ENCODE measurements around the gene BBIP1. TPM values are rescaled to one million over a fixed set of nuclear protein-coding genes. Genes with fewer than 3 reads are reported as not detected.

Gene BBIP1
- total RNA-seq, 1 experiment from 2014 or later = 12.0 TPM

DNA sequence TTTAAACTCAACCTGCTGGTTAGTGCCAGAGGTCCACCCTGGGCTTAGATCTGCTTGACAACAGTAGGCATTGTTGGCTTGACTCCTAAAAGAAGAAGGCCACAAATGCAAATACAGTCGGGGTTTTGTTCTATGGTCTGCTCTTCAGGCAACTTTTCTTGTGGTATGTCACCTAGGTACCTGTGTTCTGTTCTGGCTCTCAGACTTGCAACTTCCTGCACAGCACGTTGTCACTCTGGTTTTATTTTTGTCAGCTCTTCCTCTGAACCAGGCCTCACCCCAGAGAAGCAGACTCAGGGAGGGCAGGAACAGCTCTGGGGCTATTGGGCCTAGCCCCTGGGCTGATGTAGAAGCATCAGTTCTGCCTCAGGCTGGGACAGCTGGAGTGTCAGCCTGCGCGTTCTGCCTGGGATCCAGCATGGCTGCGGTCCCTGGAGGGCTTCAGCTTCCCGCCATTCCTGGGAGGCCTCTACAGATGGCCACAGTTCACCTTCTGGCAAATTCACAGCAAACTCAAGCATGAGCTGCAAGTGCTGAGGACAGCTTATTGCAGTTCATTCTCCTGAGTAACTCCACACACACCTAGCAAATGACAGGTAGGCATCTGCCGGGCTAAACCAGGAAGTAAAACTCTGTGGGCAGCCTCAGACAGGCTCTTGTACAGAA, 58.3 kb downstream of the BBIP1 start:
- CTCF ChIA-PET = no interaction called here

GRCh38 chr10:110859973-110860376, 59.0 kb downstream of the BBIP1 start:
- no peak for DNase-seq
- Histone ChIP-seq H3K4me1 (ENCODE audit: insufficient read depth, low read length) (peaks cover 5% of the 10 kb centered on the region), H3K9ac (ENCODE audit: low read length) (no peak overlapping the region), H3K9me3 (ENCODE audit: low read length) (no peaks in the 10 kb centered on the region), H3K4me2 (ENCODE audit: low read length) (no peak overlapping the region), H3K36me3 (ENCODE audit: low read depth, low read length) (no peaks in the 10 kb centered on the region), H3K4me3 (ENCODE audit: low read length) (no peak overlapping the region), H4K20me1 (ENCODE audit: low read length) (no peaks in the 10 kb centered on the region), H3F3A (ENCODE audit: low read length, unreplicated experiment) (no peaks in the 10 kb centered on the region), H2AFZ (ENCODE audit: low read length) (no peak overlapping the region), H3K79me2 (ENCODE audit: low read length) (no peaks in the 10 kb centered on the region), H3K27me3 (ENCODE audit: low read length) (no peaks in the 10 kb centered on the region), H3K27ac (ENCODE audit: low read length) (no peak overlapping the region), H3K9me2 (replicated peaks; ENCODE audit: low read length) (no peaks in the 10 kb centered on the region)
- TF ChIP-seq, protein P1, sequence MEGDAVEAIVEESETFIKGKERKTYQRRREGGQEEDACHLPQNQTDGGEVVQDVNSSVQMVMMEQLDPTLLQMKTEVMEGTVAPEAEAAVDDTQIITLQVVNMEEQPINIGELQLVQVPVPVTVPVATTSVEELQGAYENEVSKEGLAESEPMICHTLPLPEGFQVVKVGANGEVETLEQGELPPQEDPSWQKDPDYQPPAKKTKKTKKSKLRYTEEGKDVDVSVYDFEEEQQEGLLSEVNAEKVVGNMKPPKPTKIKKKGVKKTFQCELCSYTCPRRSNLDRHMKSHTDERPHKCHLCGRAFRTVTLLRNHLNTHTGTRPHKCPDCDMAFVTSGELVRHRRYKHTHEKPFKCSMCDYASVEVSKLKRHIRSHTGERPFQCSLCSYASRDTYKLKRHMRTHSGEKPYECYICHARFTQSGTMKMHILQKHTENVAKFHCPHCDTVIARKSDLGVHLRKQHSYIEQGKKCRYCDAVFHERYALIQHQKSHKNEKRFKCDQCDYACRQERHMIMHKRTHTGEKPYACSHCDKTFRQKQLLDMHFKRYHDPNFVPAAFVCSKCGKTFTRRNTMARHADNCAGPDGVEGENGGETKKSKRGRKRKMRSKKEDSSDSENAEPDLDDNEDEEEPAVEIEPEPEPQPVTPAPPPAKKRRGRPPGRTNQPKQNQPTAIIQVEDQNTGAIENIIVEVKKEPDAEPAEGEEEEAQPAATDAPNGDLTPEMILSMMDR (conservative IDR thresholded peaks at IDR 0.05; ENCODE audit: low read depth, low read length) = no peak
- no peak for TF ChIP-seq EZH2phosphoT487 (IDR thresholded peaks at IDR 0.05; ENCODE audit: borderline replicate concordance, low read length)
- TF ChIP-seq EZH2 (IDR thresholded peaks at IDR 0.05; ENCODE audit: low read length, unreplicated experiment) = no peak
- ChIA-PET POLR2A (ENCODE audit: unreplicated experiment) (no interaction called here), CTCF (no interaction called here)
- intact Hi-C loops (cut with micrococcal nuclease) = no loop called here
- ATAC-seq = no peak
- BruUV-seq (replicated peaks) = no TSS peak

More for the DNA sequence above, 58.3 kb downstream of the BBIP1 start:
- Histone ChIP-seq H3K9me2 (replicated peaks; ENCODE audit: low read length) (no peaks in the 10 kb centered on the region), H3K36me3 (ENCODE audit: low read depth, low read length) (no peaks in the 10 kb centered on the region), H3K4me1 (ENCODE audit: insufficient read depth, low read length) (peaks cover 11% of the 10 kb centered on the region), H3K9me3 (ENCODE audit: low read length) (no peaks in the 10 kb centered on the region), H3K4me2 (ENCODE audit: low read length) (no peak overlapping the region), H3K27me3 (ENCODE audit: low read length) (no peaks in the 10 kb centered on the region), H3K27ac (ENCODE audit: low read length) (no peak overlapping the region), H3F3A (ENCODE audit: low read length, unreplicated experiment) (no peaks in the 10 kb centered on the region), H3K79me2 (ENCODE audit: low read length) (no peaks in the 10 kb centered on the region), H3K9ac (ENCODE audit: low read length) (no peak overlapping the region), H4K20me1 (ENCODE audit: low read length) (no peaks in the 10 kb centered on the region), H3K4me3 (ENCODE audit: low read length) (no peak overlapping the region), H2AFZ (ENCODE audit: low read length) (no peak overlapping the region)
- POLR2A ChIA-PET (ENCODE audit: unreplicated experiment) = no interaction called here
- no TSS peak for BruUV-seq (replicated peaks)
- DNase-seq (no peak), ATAC-seq (no peak)
- intact Hi-C loops (cut with micrococcal nuclease) = no loop called here
- TF ChIP-seq EZH2 (IDR thresholded peaks at IDR 0.05; ENCODE audit: low read length, unreplicated experiment) = no peak
- TF ChIP-seq, protein P1 (conservative IDR thresholded peaks at IDR 0.05; ENCODE audit: low read depth, low read length) = no peak
- TF ChIP-seq EZH2phosphoT487 (IDR thresholded peaks at IDR 0.05; ENCODE audit: borderline replicate concordance, low read length) = no peak

DNA sequence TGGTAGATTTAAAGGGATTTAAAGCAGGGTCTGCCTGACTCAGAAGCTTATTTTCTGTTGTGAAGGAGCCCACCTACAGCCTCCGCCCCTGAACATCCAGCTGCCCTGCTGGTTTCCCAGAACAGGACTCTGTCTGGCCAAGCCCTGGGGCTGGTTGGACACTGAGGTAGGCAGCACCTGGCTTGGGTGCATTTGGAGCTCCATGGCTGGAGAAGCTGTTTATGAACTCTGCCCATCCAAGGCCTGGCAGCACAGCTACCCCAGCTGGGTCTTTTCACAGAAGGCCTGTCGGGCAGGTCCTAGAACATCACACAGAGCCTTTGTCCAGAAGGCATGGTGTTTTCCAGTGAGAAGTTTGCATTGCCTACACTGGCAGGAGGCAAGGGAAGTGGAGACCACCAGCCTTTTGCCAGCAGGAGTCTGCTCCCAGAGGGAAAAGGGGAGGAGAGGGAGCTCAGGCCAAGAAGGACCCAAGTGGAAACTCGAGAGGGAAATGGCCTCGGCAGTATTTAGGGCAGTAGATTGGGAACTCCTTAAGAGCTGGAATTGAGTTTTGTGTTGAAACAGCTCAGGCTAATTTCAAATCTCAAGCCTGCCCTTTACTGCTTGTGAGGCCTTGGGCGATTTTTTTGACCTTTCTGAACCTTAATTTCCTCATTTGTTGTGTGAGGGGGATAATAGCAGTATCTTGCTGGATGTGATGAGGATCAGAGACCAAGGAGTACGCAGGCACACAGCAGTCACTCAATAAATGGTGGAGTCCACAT, 59.6 kb downstream of the BBIP1 start:
- H3K36me3 ChIP-seq (ENCODE audit: low read depth, low read length) = no peaks in the 10 kb centered on the region
- no peak overlapping the region for H3K9ac ChIP-seq (ENCODE audit: low read length)
- no peak overlapping the region for H2AFZ ChIP-seq (ENCODE audit: low read length)
- no peak for ATAC-seq
- no peaks in the 10 kb centered on the region for H3K79me2 ChIP-seq (ENCODE audit: low read length)
- H3K4me1 ChIP-seq (ENCODE audit: insufficient read depth, low read length) = no peaks in the 10 kb centered on the region
- H3K4me3 ChIP-seq (ENCODE audit: low read length) = no peak overlapping the region
- H3F3A ChIP-seq (ENCODE audit: low read length, unreplicated experiment) = no peaks in the 10 kb centered on the region
- H3K27me3 ChIP-seq (ENCODE audit: low read length) = no peaks in the 10 kb centered on the region
- ChIA-PET POLR2A (ENCODE audit: unreplicated experiment) (no interaction called here), CTCF (no interaction called here)
- no peak for DNase-seq
- H3K27ac ChIP-seq (ENCODE audit: low read length) = no peak overlapping the region
- intact Hi-C loops (cut with micrococcal nuclease) = no loop called here
- H3K4me2 ChIP-seq (ENCODE audit: low read length) = no peak overlapping the region
- BruUV-seq (replicated peaks) = no TSS peak
- TF ChIP-seq EZH2phosphoT487 (IDR thresholded peaks at IDR 0.05; ENCODE audit: borderline replicate concordance, low read length) (no peak), EZH2 (IDR thresholded peaks at IDR 0.05; ENCODE audit: low read length, unreplicated experiment) (no peak)
- TF ChIP-seq, protein P1 (conservative IDR thresholded peaks at IDR 0.05; ENCODE audit: low read depth, low read length) = no peak
- H3K9me3 ChIP-seq (ENCODE audit: low read length) = no peaks in the 10 kb centered on the region
- no peaks in the 10 kb centered on the region for H4K20me1 ChIP-seq (ENCODE audit: low read length)
- no peaks in the 10 kb centered on the region for H3K9me2 ChIP-seq (replicated peaks; ENCODE audit: low read length)

All from PC-3 (cell line).